Hippocampal formation (tissue), 2 donors: ENCODE measurements around the gene PLEKHA7.
A peak's percentile ranks its signal among the peaks of the same experiment; 100 is the strongest.
"Not testable (repeated sequence)": the region's sequence is repeated elsewhere in the genome, so short reads cannot be mapped to it uniquely, and the experiment has no call there.

ENCODE experiments used
- DNase-seq, 2 donors: peaks; one replicate each; lab custom pipeline; 2025; lab: John Stamatoyannopoulos, UW

PLEKHA7 gene

DNA sequence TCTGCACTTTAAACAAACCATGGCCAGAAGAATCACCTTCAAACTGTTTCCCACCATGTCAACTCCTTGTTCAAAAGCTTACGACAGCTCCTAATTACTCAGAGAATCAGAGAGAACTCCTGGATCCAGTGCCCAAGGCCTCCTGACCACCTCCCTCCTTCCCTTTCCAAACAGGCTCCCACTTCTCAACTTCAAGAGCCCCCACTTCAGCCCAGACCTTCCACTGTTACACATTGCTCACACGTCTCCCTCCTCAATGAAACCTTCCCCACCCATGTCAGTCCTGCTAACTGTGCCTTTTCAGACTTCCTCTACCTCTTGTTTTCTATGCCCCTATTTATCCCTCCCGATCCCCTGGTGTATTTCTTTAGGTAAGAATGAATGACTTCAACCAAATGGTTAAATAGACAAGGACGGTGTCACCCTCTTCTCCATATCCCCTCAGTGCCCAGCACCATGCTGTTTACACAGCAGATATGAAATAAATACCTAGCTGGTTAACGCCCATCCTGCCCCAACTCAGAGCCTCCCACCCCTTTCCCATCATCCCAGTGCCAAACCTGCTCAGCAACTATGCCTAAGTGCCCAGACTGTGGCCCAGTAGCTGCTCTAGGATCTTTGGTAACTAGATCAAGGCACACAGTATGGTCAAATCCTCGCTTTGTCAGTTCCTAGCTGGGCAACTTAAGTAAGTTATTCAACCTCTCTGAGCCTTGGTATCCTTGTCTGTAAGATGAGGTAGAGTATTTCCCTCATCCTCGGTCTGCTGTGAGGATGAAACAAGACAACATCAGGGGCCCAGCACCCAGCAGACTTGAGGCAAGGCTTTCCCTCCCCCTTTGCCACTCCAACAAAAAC, 36.8 kb downstream of the PLEKHA7 start:
- DNase-seq, result no peak

DNA sequence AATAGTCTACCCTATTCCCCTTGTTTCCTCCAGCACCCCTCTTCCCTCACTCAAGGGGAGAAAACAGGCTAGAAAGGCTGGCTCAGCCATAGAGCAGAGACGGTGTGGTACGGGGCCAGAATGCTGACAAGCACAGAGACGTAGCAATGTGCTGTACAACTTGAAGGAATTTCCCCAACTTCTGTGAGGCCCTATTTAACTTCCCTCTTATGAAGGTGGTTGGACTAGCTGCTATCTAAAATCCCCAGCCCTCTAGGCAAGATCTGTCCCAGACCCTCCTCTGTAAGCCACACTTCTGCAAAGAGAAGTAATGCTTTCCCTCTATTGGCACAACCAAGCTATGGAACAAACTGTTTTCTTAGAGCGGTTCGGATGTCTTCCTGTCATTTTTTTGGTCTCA, 37.8 kb downstream of the PLEKHA7 start:
- no peak for DNase-seq

DNA sequence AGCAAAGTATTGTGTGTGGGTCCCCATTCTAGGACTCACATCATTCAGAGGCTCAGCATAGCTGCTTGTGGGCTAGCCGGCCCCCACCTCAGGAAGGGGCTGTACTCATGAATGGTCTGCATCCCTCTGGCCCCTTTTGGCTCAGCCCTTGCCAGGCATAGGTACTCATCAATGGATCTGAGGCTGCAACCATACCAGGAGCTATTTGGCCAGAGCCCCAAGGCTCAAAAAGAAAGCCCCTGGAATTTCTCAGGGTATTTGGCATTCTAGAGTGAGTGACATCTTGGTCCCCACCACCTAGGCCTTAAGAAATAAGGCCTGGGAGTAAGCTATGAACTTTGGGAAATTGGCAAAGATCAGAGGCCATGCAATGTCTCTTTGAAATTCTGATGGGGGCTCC, 38.3 kb downstream of the PLEKHA7 start:
- DNase-seq, result no peak

DNA sequence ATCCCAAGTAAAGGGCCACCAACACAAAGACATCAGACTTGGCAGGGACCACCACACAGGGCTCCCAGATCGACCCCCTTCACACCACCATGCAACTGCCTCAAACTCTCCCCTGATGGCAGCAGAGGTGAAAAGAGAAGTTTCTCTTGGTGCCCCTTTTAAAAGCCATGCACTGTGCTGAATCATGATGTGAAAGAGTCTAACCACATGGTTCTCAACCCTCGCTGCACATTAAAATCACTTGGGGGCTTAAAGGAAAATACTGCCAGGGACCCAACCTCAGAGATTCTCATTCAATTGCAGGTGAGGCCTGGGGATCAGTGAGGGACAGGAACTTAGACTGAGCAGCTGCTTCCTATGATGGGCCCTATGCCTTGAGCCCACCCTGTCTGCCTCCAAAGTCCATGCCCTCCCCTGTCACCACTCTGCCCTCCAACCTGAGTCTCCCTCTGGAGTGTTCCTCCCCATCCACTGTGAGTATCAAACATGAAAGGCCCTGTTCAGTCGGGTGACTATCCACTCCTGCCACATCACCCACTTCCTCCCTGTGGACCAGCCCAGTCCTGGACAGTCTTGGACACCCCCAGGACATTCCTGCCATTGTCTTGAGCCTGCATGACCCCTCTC, 40.8 kb downstream of the PLEKHA7 start:
- DNase-seq, result no peak

DNA sequence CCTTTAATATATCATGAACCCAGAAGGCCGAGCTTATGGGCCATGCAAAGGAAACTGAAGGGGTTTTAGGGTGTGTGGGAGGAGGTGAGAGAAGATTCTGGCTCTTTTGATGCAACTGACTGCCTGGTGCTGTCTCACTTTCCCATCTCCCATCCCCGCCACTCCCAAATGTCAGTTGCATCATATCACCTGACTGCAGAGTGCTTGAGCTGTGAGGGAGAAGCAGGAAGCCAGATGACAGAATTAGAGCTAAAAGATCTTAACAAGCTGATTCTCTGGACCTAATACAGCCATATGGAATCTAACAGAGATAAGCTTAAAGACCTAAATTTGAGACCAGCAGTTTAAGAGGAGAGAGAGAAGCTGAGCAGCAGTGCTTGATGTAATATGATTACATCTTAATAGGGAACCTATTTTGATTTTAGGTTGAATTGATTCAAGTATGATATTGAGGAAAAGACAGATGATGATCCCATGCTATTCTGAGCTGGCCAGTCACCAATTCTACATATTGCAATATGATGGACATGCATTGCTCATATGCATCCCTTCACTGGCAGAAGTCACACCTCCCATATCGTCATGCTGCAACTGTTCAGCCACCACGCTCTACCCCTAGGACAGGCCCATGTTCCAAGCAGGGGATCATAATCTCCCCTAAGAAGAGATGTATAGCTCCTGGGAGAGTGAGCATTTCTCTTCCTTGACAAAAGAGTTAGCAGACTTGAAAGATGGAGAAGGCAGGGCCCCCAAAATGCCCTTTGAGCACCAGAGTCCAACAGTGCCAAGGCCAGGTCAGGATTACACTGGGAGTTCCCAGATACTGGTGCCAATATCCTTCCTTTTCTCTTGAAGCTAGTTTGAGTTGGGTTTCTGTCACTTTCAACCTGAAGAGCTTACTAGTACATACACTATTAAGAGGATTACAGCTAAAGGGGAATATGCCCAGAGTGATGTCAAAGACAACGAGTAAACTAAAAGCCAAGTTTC, 44.9 kb downstream of the PLEKHA7 start:
- DNase-seq, result no peak

DNA sequence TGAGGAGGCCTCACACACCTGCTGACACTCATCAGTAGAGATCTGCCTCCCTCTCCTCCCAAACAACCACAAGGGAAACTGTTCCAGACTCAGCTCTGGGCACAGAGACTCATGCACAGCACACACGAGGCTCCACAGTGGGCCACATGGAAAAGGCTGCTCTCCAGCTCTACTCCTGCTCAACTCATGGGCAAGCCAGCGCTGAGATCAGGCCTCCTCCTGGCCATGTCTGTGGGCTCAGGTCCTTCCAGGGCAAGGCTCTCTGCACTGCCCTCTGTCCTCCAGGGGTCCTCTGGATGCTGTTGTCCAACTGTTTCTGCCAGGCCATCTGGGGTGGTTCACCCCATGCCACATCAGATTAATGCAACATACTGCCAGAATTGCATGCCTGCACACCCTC, 46.0 kb downstream of the PLEKHA7 start:
- no peak for DNase-seq

DNA sequence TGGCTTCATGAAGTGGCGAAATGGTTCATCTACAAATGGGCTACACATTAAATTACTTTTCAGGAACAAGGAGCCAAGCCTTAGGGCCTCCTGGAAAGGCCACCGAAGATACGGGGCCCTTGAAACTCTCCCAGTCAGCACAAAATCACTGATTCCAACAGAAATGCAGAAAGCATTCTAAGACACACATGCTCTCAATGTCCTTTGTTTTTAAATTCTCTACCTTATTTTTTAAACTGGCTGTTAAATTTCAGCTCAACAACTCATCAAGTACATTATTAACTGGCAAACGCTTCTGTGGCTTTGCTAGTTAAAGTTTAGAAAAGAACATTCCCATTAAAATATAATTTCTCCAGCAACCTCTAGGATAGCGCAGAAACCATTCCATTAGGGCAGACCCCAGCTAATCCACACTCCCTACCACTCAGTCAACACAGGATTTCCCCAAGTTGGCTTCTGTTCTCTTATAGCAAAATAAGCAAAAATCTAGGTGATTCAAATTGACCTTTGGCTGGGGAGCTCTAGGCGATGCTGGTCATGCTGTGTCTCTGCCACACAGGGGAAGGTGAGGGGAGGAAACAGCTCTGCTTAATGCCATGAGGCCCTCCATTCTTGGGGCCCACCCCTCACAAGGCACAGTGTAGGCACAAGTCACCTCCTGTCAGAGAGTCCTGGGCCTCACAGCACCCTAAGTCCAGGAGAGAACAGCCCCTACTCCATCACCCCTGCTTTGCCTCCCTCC, 47.1 kb downstream of the PLEKHA7 start:
- DNase-seq, result no peak

DNA sequence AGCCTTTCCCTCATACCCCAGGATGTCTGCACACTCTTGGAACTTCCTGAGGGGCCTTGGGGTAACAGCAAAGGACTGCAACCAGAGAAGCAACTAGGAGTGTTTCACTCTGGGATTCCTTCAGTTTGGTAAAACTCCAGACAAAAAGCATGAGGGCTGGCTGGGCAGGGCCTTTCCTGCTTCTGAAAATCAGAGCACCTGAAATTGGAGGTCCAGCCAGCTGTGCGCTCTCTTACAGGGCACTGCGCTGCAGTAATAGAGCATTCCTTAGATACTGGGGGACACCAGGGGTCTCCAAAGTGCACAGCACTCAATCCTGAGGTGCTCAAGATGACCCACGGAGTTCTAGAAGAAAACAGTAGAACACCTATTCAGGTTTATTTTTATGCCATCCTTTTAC, 49.7 kb downstream of the PLEKHA7 start:
- DNase-seq, result no peak

DNA sequence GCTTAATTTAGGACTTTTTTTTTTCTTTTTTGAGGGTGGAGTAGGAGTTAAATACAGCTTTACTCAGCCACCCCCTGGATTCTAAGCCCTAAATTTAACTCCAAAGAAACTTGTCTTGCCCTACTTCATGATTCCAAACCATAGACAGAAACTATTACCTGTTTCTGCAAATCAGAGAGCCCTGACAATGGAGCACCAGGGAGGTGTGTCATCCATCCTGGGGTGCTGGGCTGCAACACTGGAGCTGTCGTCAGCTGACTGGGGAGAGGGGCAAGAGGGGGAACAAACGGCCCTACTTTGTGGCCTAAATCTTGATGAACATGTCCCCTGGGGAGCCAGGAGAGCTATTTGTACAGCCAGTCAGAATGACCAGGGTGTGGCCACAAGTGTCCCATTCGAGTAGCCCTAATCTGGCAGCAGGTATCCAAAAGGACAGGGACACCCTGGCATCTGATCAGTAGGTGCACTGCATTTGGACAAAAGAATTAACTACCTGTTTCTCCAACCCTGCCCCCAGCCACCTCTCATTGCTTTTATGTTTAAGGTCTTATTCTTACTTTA, 50.8 kb downstream of the PLEKHA7 start:
- no peak for DNase-seq

DNA sequence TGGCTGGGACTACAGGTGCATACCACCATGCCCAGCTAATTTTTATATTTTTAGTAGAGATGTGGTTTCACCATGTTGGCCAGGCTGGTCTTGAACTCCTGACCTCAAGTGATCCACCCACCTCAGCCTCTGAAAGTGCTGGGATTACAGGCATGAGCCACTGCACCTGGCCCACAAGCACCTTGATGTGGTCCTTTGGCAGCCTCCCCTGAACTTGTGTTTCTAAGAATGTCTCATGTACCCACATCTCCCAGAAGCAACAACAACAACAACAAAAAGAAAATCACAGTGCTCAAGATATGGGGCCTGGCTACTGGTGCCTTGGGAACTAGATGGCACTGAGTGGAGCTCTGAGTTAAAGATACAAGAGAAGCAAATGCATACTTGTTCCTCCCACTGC, 51.6 kb downstream of the PLEKHA7 start:
- not testable (repeated sequence) for DNase-seq

DNA sequence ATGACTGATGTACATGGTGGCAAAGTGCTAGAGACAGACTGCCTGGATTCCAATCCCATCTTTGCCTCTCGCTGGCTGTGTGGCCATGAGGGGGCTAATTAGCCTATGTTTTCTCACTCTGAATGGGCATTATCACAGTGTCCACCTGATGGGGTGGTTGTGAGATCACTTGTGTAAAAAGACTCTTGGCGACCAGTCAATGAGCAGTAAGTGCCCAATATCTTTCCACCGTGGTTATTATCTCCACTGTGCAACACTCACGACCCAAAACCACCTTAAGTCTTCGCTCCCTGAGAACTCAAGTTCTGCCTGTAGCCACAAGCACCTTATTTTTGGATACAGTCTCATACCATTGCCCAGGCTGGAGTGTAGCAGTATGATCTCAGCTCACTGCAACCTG, 52.1 kb downstream of the PLEKHA7 start:
- DNase-seq, result no peak

DNA sequence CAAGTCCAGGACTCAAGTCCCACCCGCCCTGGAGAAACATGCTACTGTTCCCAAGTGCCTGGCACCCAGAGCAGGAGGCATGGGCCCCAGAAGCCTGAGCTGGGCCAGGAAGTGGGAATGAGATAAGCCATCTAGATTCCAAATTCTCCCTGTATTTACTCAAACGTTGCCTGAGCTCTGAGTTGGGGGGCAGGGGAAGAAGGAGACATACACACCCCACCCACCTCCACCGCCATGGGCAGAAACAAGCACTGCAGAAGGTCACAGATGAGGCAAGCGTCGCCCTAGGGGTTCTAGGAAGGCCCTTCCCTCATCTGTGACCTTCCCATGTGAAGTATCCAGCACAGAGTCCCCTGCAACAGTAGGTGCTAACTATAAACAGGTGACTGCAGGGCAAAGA, 54.0 kb downstream of the PLEKHA7 start:
- DNase-seq, result no peak

DNA sequence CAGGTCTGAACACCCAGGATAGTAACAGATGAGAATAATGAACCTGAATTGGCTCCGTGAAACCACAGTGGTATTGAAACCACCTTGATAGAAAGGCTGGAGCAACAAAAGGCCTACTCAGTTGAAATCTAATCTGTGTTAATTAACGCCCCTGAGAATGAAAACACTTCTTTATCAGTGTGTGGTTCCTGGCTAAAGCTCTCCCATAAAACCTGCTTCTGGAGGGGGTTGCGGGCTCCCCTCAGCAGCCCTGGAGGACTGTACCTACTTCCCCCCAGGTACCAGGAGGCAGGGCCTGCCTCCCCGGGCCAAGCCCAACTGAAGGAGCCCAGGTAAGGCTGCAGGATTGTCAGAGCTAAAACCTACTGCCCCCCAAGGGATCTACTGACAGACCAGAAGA, 54.6 kb downstream of the PLEKHA7 start:
- no peak for DNase-seq

DNA sequence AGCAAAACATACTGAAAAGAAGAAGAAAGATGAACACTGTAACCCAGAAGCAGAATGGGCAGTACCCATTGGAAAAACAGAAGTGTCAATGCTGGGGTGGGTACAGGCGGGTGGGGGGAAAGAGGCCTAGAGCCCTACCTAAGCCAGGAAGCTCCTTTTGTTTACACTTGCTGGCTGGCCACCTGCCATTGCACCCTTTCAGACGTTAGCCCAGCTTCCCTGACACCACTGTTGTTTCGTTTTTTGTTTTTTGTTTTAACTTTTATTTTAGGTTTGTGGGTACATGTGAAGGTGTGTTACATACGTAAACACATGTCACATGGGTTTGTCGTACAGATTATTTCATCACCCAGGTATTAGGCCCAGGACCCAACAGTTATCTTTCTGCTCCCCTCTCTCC, 55.4 kb downstream of the PLEKHA7 start:
- DNase-seq, result no peak

DNA sequence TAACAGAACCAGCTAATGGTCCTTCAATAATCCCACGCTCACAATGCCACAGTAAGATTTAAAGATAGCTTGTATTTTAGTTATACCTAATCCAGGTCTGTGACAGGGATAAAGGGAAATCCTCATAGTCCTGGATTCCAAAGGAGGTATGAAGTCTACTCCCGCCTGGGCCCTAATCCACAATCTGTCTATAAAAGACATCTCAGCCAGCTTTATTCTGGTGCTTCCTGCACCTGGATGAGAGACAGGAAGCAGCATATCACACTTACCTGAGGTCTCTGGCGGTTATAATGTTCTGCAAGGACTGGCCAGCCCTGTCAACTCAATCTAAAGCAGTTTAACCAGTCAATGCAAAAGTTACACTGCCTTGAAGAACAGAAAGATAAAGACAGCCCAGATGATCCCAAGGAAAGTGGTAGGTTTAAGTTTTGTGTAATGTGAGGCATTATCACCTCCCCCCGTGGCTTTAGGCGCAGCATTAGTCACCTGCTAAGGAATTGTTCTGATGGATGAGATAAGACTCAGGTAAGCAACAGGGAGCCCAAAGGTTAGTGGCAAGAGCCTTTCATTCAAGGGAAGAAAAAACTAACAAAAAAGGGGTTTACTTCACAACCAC, 57.6 kb downstream of the PLEKHA7 start:
- DNase-seq, result no peak

DNA sequence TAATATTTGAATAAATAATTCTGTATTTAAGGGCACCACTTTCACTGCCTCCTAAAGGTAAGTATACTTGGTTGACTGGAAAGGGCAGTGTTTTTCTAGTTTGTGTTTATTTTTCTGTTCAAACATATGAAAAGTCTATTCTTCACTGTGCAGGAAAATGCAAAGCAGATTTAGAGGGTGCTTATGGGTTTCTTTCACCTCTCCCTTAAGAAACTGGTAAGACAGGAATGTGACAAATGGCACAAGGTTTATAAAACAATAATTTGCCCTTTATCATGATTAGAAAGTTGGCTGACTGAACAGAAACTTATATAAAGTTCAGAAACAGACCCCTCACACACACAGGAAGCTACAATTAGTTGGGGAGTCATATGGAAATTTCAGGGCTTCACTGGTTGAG, 60.6 kb downstream of the PLEKHA7 start:
- DNase-seq, result no peak

DNA sequence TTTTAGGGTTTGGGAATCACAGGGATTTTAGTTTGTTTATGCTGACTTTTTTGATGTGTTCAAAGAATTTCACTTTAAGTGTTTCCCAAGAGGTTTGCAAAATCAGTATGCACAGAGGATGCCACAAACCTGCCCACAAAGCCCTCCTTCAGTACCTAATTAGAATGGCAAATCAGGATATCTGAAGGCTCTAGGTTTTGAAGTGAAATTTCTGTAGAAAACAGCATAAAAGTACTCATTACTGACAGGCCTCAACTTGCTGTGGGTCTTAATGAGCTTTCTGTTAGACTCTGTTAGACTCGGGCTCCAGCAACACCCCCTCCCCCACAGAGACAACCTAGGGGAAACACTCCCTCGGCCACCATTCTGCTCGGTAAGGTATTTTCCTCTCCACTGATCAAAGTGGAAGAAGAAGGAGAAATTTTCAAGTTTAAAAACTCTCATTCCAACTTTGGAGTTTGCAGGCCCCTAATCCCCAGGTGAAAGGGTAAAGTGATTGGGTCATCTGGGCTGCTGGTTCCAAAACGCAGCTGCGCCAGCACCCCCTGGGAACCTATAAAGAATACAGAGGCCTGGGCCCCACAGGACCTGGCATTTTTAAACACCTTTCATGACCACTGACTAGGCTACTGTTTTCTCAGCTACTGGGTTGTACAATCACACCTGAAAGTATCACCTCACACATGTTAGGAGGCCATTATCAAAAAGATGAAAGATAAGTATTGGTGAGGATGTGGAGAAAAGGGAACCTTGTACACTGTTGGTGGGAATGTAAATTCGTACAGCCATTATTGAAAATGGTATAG, 67.5 kb downstream of the PLEKHA7 start:
- DNase-seq, result no peak

DNA sequence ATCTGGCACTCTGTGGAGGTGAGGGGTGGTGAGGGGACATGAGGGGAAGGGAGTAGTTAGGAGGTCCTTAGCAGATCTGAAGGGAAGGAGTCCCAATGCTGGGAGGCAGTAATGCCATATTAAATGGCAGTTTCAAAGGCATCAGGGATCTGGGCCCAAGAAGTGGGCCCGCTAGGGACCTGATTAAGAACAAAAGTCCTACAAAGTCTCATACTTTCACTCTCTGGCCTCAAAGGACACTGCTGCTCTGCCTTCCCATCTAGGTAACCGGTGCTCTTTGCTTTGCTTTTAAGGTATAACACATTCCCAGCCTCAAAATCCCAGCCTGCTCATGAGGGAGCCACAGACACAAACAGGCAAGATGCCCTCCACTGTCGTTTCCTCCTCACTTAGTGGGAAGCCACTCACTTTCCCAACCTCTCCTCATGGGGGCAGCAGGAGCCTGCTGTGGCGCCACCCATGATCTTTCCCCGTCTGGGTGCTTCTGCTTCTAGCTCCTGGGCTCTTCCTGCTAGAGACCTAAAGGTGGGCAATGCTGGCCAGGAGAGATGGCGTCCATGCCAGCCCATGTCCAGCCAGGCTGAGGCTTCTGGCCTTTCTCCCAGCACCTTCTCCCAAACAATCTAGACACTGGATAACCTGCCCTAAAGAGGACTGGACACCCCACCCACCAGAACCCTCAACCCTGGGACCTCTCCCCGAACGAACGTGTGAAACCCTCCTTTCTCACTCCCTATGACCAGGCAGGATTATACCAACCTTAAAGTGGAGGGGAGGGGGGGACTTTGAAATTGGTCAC, 68.3 kb downstream of the PLEKHA7 start:
- peak; percentile 56 to 67 for DNase-seq

DNA sequence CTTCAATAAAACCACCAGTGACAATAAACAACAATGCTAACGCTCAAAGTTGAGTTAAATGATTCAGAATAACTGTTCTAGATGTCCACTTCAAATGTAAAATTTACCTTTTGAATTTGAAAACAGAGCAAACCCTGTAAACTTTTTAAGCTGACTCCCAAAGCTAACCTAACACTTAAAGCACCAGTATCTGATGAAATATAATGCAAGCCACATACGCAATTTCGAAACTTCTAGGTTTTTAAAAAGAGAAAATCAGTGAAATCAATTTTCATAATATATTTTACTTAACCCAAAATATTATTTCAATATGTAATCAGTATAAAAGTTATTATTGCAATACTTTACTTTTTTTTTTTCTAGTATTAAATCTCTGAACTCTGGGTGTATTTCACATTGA, 71.3 kb downstream of the PLEKHA7 start:
- DNase-seq, result no peak
